Coronary artery (tissue), 2 donors: ENCODE data around the gene RETNLB.

ENCODE experiments used
- DNase-seq: peaks from one replicate; pipeline ENCODE4 v3.0.0-alpha.2; 2017; ENCODE audit warnings: low spot score
- H3K27ac ChIP-seq, 2 donors: fragments of 200-600 bp; sonication (generic); one replicate each; pipeline ENCODE4 v1.5.1; 2016 to 2019
- H3K4me3 ChIP-seq: fragments of 200-600 bp; sonication (generic); 2 replicates; pipeline ENCODE4 v1.5.1; 2016; ENCODE audit warnings: mild to moderate bottlenecking, moderate library complexity
- TF ChIP-seq, protein P1 (sequence below): fragments of 200-600 bp; sonication (generic); IDR thresholded peaks from one replicate; pipeline ENCODE4 v1.5.1; 2019; ENCODE audit warnings: antibody characterized with exemption

The RETNLB gene, protein sequence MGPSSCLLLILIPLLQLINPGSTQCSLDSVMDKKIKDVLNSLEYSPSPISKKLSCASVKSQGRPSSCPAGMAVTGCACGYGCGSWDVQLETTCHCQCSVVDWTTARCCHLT

DNA sequence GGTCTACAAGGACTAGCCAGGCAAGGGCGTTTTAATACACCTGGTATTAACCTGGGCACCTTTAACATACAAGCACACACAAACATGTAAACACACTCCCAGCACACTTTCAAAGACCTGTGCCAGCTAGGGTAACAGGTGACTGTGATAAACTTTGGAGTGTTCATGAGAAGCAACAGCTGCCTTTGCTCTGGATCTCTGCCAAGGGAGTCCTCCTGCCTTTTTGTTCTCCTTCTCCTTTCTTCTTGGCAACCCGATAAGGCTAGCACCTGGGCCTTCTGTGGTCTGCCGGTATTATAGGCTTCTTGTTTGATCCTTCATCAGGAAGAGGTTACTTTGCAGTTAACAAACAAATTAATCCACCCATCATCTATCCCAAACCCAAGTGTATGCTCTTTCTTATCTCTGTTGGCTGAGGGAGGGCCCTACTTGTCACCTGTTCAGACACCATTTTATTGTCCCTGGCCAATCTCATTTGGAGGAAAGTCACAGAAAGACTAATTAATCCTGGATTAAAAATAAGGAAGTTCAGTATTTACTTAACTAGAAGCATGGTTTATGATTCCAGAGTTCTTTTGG is at the start of gene RETNLB:
TSS of gene RETNLB (minus strand) at position 7 of the 579 bp plus-strand sequence. CDS start 225 bp downstream, outside the sequence.
- no peak for DNase-seq

DNA sequence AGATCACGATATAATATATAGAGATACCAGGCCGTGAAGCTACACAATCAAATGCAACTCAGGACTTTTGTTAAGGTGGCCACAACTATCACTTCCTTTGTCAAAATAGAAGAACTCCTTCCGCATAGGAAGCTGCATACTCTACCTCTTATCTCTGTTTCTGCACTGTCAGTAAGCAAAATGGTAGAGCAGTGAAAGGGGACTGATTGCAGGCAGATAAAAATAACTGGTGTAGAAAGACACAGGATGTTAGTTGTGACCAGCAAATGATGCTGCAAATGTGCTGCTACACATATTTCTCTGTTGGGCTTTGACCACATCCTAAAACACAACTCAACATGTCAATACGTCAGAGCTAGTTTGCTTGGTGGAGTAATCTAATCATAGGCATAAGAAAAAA is 49.1 kb upstream of the RETNLB start:
- Histone ChIP-seq H3K4me3 (no peak overlapping the region), H3K27ac (no peak overlapping the region)
- TF ChIP-seq, protein P1, sequence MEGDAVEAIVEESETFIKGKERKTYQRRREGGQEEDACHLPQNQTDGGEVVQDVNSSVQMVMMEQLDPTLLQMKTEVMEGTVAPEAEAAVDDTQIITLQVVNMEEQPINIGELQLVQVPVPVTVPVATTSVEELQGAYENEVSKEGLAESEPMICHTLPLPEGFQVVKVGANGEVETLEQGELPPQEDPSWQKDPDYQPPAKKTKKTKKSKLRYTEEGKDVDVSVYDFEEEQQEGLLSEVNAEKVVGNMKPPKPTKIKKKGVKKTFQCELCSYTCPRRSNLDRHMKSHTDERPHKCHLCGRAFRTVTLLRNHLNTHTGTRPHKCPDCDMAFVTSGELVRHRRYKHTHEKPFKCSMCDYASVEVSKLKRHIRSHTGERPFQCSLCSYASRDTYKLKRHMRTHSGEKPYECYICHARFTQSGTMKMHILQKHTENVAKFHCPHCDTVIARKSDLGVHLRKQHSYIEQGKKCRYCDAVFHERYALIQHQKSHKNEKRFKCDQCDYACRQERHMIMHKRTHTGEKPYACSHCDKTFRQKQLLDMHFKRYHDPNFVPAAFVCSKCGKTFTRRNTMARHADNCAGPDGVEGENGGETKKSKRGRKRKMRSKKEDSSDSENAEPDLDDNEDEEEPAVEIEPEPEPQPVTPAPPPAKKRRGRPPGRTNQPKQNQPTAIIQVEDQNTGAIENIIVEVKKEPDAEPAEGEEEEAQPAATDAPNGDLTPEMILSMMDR, result no peak
- DNase-seq, result no peak

More for the DNA sequence above, at the start of gene RETNLB:
- TF ChIP-seq, protein P1, result no peak
- Histone ChIP-seq H3K4me3 (no peak within 1 kb of the TSS), H3K27ac (no peak within 1 kb of the TSS)

DNA sequence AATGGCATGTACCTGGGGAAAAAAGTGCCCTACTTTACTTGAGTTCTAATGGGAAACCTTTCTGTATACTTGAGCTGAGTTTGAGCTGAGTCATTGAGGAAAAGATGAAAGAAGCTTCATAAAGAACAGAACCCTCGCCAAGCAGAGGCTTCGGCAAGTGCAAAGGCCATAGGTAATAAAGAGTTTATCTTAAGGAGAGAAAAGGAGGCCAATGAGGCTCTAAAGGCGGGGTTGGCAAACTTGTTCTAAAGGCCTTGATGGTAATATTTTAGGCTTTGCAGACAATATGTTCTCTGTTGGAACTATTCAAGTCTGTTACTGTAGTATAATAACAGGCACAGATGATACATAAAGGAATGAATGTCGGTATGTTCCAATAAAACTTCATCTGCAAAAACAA is 47.8 kb upstream of the RETNLB start:
- no peak overlapping the region for H3K4me3 ChIP-seq
- TF ChIP-seq, protein P1, result no peak
- no peak for DNase-seq
- no peak overlapping the region for H3K27ac ChIP-seq

DNA sequence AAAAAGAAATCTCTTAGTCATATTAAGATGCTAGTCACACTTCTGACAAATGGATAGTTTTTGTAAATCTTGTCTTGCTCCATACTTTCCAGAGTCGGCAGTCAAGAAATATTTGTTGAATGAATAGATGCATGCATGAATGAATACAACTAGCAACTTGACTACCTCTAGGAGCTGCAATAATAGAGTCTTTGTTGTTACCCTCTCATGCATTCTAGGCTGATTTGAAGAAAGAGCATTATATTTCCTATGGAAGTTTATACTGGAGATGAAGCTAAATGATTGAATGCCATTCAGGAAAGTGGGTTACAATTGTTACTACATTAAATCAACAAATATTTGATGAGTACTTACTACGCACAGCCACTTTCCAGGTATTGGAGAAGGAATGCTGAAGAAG is 47.2 kb upstream of the RETNLB start:
- no peak overlapping the region for H3K27ac ChIP-seq
- TF ChIP-seq, protein P1, result no peak
- H3K4me3 ChIP-seq, result no peak overlapping the region
- no peak for DNase-seq

DNA sequence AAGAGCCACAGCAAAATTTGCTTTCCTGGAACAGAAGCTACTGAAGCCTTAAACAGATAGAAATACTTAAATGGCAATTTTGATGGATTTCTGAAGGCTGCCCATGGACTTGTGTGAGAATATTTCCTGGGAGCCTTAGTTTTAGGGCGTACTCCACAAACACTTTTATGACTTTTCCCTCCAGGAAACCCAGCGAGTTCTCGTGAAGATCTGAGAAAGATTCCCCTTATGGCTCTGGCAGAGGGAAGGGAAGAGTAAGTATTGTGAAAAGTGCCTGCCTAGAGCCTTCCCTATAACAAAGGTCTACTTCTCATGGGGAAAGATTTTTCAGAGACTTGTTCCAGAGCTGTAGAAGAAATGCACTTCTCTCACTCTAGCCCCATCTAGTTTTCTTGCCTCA is 34.3 kb upstream of the RETNLB start:
- TF ChIP-seq, protein P1, result no peak
- no peak for DNase-seq

DNA sequence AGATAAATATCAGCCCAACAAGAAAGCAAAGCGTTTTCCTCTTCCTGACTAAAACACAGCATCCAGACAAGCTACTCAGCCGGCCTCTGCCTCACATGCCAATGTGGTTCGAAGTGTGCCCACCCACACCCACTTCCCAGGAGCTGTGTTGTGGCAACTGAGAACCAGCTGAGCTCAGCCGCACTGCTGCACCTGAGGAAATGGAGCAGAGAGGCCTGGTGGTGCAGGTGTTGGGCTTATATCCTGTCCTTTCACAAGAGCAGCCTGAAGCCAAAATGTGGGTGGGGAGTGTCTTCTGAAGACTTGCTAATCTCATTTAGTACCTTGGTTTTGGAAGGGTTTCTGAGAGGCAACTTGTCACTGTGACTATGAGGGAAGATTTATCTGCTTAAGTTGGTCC is 23.0 kb upstream of the RETNLB start:
- no peak for DNase-seq
- TF ChIP-seq, protein P1, result no peak
- Histone ChIP-seq H3K27ac (no peak overlapping the region), H3K4me3 (no peak overlapping the region)

More for the DNA sequence above, 34.3 kb upstream of the RETNLB start:
- Histone ChIP-seq H3K4me3 (no peak overlapping the region), H3K27ac (no peak overlapping the region)

DNA sequence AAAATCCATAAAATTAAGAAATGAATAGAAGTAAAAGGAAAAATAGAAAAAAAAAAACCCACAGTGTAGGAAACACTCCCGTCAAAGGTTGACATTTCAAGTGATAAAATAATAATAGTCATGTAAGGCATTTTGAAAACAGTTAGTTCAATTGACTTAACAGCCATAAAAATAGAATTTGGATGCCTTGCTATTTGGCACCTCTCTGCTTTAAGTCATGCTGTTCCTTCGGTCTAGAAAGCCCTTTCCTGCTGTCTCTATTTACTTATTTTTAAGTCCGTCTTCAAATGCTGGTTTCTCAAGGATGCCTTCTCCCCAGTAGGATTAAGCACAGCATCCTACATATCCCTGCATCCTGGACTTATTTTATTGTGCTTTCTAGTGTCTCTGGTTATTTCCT is 22.3 kb upstream of the RETNLB start:
- DNase-seq, result no peak
- H3K27ac ChIP-seq, result no peak overlapping the region

More for the DNA sequence above, 22.3 kb upstream of the RETNLB start:
- H3K4me3 ChIP-seq, result no peak overlapping the region
- TF ChIP-seq, protein P1, result no peak
